Keratinocyte (primary cell): Measurements from ENCODE around the gene SLC25A23. TPM values are rescaled to one million over a fixed set of nuclear protein-coding genes. Genes with fewer than 3 reads are reported as not detected.

Experiments used
- DNase-seq: peaks from one replicate; pipeline ENCODE4 v3.0.0-alpha.2; 2011; ENCODE audit warnings: low read depth, missing footprints, low spot score
- FAIRE-seq: peaks from 2 replicates; lab custom pipeline; 2011; peaks lifted over from hg19 to GRCh38; lab: Jason Lieb, UNC
- H2AFZ ChIP-seq: 2 replicates; pipeline ENCODE4 v1.6.0; 2012; ENCODE audit warnings: low read length, control low read depth, inconsistent platforms; ENCODE audit not compliant: control insufficient read depth
- H3K27ac ChIP-seq: 2 replicates; pipeline ENCODE4 v1.5.1; 2011; ENCODE audit warnings: low read length; ENCODE audit not compliant: control insufficient read depth, insufficient read depth
- H3K27me3 ChIP-seq: 3 replicates; pipeline ENCODE4 v1.6.0; 2011; ENCODE audit warnings: low read length; ENCODE audit not compliant: control insufficient read depth, insufficient read depth; ENCODE audit errors: extremely low read depth
- H3K36me3 ChIP-seq, 2 experiments: 2 replicates in 1 of 2; 3 replicates in 1 of 2; pipeline ENCODE4 v1.5.1; 2011; ENCODE audit warnings: low read length in 2 of 2, mild to moderate bottlenecking in 1 of 2; ENCODE audit not compliant: control insufficient read depth in 2 of 2, insufficient read depth in 2 of 2; ENCODE audit errors: extremely low read depth in 1 of 2
- H3K4me1 ChIP-seq: 3 replicates; pipeline ENCODE4 v1.5.1; 2011; ENCODE audit warnings: low read length; ENCODE audit not compliant: control insufficient read depth, insufficient read depth; ENCODE audit errors: extremely low read depth
- H3K4me2 ChIP-seq: 3 replicates; pipeline ENCODE4 v1.6.0; 2011; ENCODE audit warnings: low read depth, low read length; ENCODE audit not compliant: control insufficient read depth, insufficient read depth; ENCODE audit errors: extremely low read depth
- H3K4me3 ChIP-seq, 3 experiments: fragments of 200-600 bp in 1 of 3; sonication (generic) in 1 of 3; 2 replicates in 2 of 3; 3 replicates in 1 of 3; pipeline ENCODE4 v1.5.1; 2011 to 2016; ENCODE audit warnings: low read length in 3 of 3, mild to moderate bottlenecking in 3 of 3, control low read depth in 2 of 3, inconsistent platforms in 1 of 3, low read depth in 1 of 3, mixed read lengths in 1 of 3, mixed run types in 1 of 3, moderate library complexity in 1 of 3; ENCODE audit not compliant: control insufficient read depth in 2 of 3, insufficient read depth in 2 of 3; ENCODE audit errors: extremely low read depth in 1 of 3
- H3K79me2 ChIP-seq: 2 replicates; pipeline ENCODE4 v1.6.0; 2012; ENCODE audit warnings: low read length; ENCODE audit not compliant: control insufficient read depth, insufficient read depth
- H3K9ac ChIP-seq: 3 replicates; pipeline ENCODE4 v1.6.0; 2011; ENCODE audit warnings: low read length; ENCODE audit not compliant: control insufficient read depth, insufficient read depth; ENCODE audit errors: extremely low read depth
- H3K9me1 ChIP-seq: 3 replicates; pipeline ENCODE4 v1.6.0; 2011; ENCODE audit warnings: low read length; ENCODE audit not compliant: control insufficient read depth, insufficient read depth; ENCODE audit errors: extremely low read depth
- H3K9me3 ChIP-seq: 2 replicates; pipeline ENCODE4 v1.5.1; 2012; ENCODE audit warnings: low read depth, low read length; ENCODE audit not compliant: control insufficient read depth
- H4K20me1 ChIP-seq: 3 replicates; pipeline ENCODE4 v1.6.0; 2011; ENCODE audit warnings: low read length; ENCODE audit not compliant: control insufficient read depth, insufficient read depth; ENCODE audit errors: extremely low read depth
- EZH2 ChIP-seq: IDR thresholded peaks from one replicate; pipeline ENCODE4 v1.6.1; 2012; ENCODE audit warnings: inconsistent platforms, mild to moderate bottlenecking, low read length, moderate library complexity
- dilution Hi-C: fragments of 300-500 bp; cut with MboI; formaldehyde crosslinking; loops from one replicate; pipeline ENCODE4 v1.7.0; 2020; ENCODE audit warnings: low sequenced_read_pairs; ENCODE audit not compliant: extremely low pct_ligation_motif_present
- polyA plus RNA-seq, 5 experiments: library from polyadenylated mRNA; depleted of rRNA in 3 of 5; stranded (reverse) in 3 of 5; stranded (forward) in 1 of 5; unstranded in 1 of 5; fragments of >200 nt; gene quantifications; 1 replicate in 1 of 5; 2 replicates in 3 of 5; 3 replicates in 1 of 5; pipeline versions ENCODE4 v1.2.1 to v1.2.3, GENCODE V29; 2011 to 2012; ENCODE audit warnings: missing spikeins in 2 of 5, low read depth in 1 of 5, low replicate concordance in 1 of 5
- TF ChIP-seq, protein P1 (sequence below), 3 experiments: IDR thresholded peaks in 1 of 3; conservative IDR thresholded peaks in 1 of 3; optimal IDR thresholded peaks in 1 of 3; 2 replicates in 2 of 3; 3 replicates in 1 of 3; pipeline versions ENCODE3 to v1.5.1; 2011; ENCODE audit warnings: low read length in 3 of 3, mild to moderate bottlenecking in 3 of 3, moderate library complexity in 2 of 3, control low read depth in 1 of 3, inconsistent platforms in 1 of 3; ENCODE audit not compliant: insufficient read depth in 2 of 3; ENCODE audit errors: extremely low read depth in 1 of 3

Gene SLC25A23
- polyA plus RNA-seq, 1 donor (not counting 4 experiments of a cell fraction or from before 2014, with no cell fraction given): 6.4 TPM

GRCh38 chr19:6450166-6450565 is 9.4 kb downstream of the SLC25A23 start:
- Histone ChIP-seq H3K9me1 (no peaks in the 10 kb centered on the region), H3K27ac (no peak overlapping the region), H3K4me1 (no peaks in the 10 kb centered on the region), H2AFZ (no peak overlapping the region), H3K9ac (no peak overlapping the region), H3K27me3 (no peaks in the 10 kb centered on the region), H3K4me3 (no peak overlapping the region), H4K20me1 (no peaks in the 10 kb centered on the region), H3K9me3 (peaks cover 6% of the 10 kb centered on the region), H3K36me3 (peaks cover 4 to 11% of the 10 kb centered on the region in 2 experiments), H3K4me2 (no peak overlapping the region), H3K79me2 (no peaks in the 10 kb centered on the region)
- dilution Hi-C loops: no loop called here
- DNase-seq (no peak), FAIRE-seq (no peak)
- TF ChIP-seq, protein P1, sequence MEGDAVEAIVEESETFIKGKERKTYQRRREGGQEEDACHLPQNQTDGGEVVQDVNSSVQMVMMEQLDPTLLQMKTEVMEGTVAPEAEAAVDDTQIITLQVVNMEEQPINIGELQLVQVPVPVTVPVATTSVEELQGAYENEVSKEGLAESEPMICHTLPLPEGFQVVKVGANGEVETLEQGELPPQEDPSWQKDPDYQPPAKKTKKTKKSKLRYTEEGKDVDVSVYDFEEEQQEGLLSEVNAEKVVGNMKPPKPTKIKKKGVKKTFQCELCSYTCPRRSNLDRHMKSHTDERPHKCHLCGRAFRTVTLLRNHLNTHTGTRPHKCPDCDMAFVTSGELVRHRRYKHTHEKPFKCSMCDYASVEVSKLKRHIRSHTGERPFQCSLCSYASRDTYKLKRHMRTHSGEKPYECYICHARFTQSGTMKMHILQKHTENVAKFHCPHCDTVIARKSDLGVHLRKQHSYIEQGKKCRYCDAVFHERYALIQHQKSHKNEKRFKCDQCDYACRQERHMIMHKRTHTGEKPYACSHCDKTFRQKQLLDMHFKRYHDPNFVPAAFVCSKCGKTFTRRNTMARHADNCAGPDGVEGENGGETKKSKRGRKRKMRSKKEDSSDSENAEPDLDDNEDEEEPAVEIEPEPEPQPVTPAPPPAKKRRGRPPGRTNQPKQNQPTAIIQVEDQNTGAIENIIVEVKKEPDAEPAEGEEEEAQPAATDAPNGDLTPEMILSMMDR (optimal IDR thresholded peaks at IDR 0.05 in 1 of 3, IDR thresholded peaks at IDR 0.05 in 1 of 3, conservative IDR thresholded peaks at IDR 0.05 in 1 of 3; ENCODE audit: extremely low read depth in 1 of 3, insufficient read depth in 2 of 3, low read length in 3 of 3): no peak
- no peak for TF ChIP-seq EZH2

- Histone ChIP-seq H2AFZ (no peak overlapping the region), H3K4me2 (no peak overlapping the region), H3K9me1 (no peaks in the 10 kb centered on the region), H4K20me1 (no peaks in the 10 kb centered on the region), H3K27me3 (no peaks in the 10 kb centered on the region), H3K4me1 (no peaks in the 10 kb centered on the region), H3K9me3 (no peaks in the 10 kb centered on the region), H3K79me2 (no peaks in the 10 kb centered on the region), H3K9ac (no peak overlapping the region), H3K27ac (no peak overlapping the region), H3K36me3 (peaks cover 0 to 5% of the 10 kb centered on the region in 2 experiments), H3K4me3 (no peak overlapping the region)
- dilution Hi-C loops: no loop called here
- DNase-seq: no peak
- no peak for FAIRE-seq
- TF ChIP-seq EZH2: no peak
- TF ChIP-seq, protein P1 (optimal IDR thresholded peaks at IDR 0.05 in 1 of 3, IDR thresholded peaks at IDR 0.05 in 1 of 3, conservative IDR thresholded peaks at IDR 0.05 in 1 of 3; ENCODE audit: extremely low read depth in 1 of 3, insufficient read depth in 2 of 3, low read length in 3 of 3): no peak
Observed at GRCh38 chr19:6448045-6448444, 11.5 kb downstream of the SLC25A23 start.
